Keratinocyte (primary cell): ENCODE results near the gene XPO1. TPM values are rescaled to one million over a fixed set of nuclear protein-coding genes. Genes with fewer than 3 reads are reported as not detected.

Source experiments
- DNase-seq: peaks from one replicate; pipeline ENCODE4 v3.0.0-alpha.2; 2011; ENCODE audit warnings: low read depth, missing footprints, low spot score
- FAIRE-seq: peaks from 2 replicates; lab custom pipeline; 2011; peaks lifted over from hg19 to GRCh38; lab: Jason Lieb, UNC
- H2AFZ ChIP-seq: 2 replicates; pipeline ENCODE4 v1.6.0; 2012; ENCODE audit warnings: low read length, control low read depth, inconsistent platforms; ENCODE audit not compliant: control insufficient read depth
- H3K27ac ChIP-seq: 2 replicates; pipeline ENCODE4 v1.5.1; 2011; ENCODE audit warnings: low read length; ENCODE audit not compliant: control insufficient read depth, insufficient read depth
- H3K27me3 ChIP-seq: 3 replicates; pipeline ENCODE4 v1.6.0; 2011; ENCODE audit warnings: low read length; ENCODE audit not compliant: control insufficient read depth, insufficient read depth; ENCODE audit errors: extremely low read depth
- H3K36me3 ChIP-seq, 2 experiments: 2 replicates in 1 of 2; 3 replicates in 1 of 2; pipeline ENCODE4 v1.5.1; 2011; ENCODE audit warnings: low read length in 2 of 2, mild to moderate bottlenecking in 1 of 2; ENCODE audit not compliant: control insufficient read depth in 2 of 2, insufficient read depth in 2 of 2; ENCODE audit errors: extremely low read depth in 1 of 2
- H3K4me1 ChIP-seq: 3 replicates; pipeline ENCODE4 v1.5.1; 2011; ENCODE audit warnings: low read length; ENCODE audit not compliant: control insufficient read depth, insufficient read depth; ENCODE audit errors: extremely low read depth
- H3K4me2 ChIP-seq: 3 replicates; pipeline ENCODE4 v1.6.0; 2011; ENCODE audit warnings: low read depth, low read length; ENCODE audit not compliant: control insufficient read depth, insufficient read depth; ENCODE audit errors: extremely low read depth
- H3K4me3 ChIP-seq, 3 experiments: fragments of 200-600 bp in 1 of 3; sonication (generic) in 1 of 3; 2 replicates in 2 of 3; 3 replicates in 1 of 3; pipeline ENCODE4 v1.5.1; 2011 to 2016; ENCODE audit warnings: low read length in 3 of 3, mild to moderate bottlenecking in 3 of 3, control low read depth in 2 of 3, inconsistent platforms in 1 of 3, low read depth in 1 of 3, mixed read lengths in 1 of 3, mixed run types in 1 of 3, moderate library complexity in 1 of 3; ENCODE audit not compliant: control insufficient read depth in 2 of 3, insufficient read depth in 2 of 3; ENCODE audit errors: extremely low read depth in 1 of 3
- H3K79me2 ChIP-seq: 2 replicates; pipeline ENCODE4 v1.6.0; 2012; ENCODE audit warnings: low read length; ENCODE audit not compliant: control insufficient read depth, insufficient read depth
- H3K9ac ChIP-seq: 3 replicates; pipeline ENCODE4 v1.6.0; 2011; ENCODE audit warnings: low read length; ENCODE audit not compliant: control insufficient read depth, insufficient read depth; ENCODE audit errors: extremely low read depth
- H3K9me1 ChIP-seq: 3 replicates; pipeline ENCODE4 v1.6.0; 2011; ENCODE audit warnings: low read length; ENCODE audit not compliant: control insufficient read depth, insufficient read depth; ENCODE audit errors: extremely low read depth
- H3K9me3 ChIP-seq: 2 replicates; pipeline ENCODE4 v1.5.1; 2012; ENCODE audit warnings: low read depth, low read length; ENCODE audit not compliant: control insufficient read depth
- H4K20me1 ChIP-seq: 3 replicates; pipeline ENCODE4 v1.6.0; 2011; ENCODE audit warnings: low read length; ENCODE audit not compliant: control insufficient read depth, insufficient read depth; ENCODE audit errors: extremely low read depth
- CTCF ChIP-seq, 3 experiments: IDR thresholded peaks in 1 of 3; conservative IDR thresholded peaks in 1 of 3; optimal IDR thresholded peaks in 1 of 3; 2 replicates in 2 of 3; 3 replicates in 1 of 3; pipeline versions ENCODE3 to v1.5.1; 2011; ENCODE audit warnings: low read length in 3 of 3, mild to moderate bottlenecking in 3 of 3, moderate library complexity in 2 of 3, control low read depth in 1 of 3, inconsistent platforms in 1 of 3; ENCODE audit not compliant: insufficient read depth in 2 of 3; ENCODE audit errors: extremely low read depth in 1 of 3
- EZH2 ChIP-seq: IDR thresholded peaks from one replicate; pipeline ENCODE4 v1.6.1; 2012; ENCODE audit warnings: inconsistent platforms, mild to moderate bottlenecking, low read length, moderate library complexity
- dilution Hi-C: fragments of 300-500 bp; cut with MboI; formaldehyde crosslinking; loops from one replicate; pipeline ENCODE4 v1.7.0; 2020; ENCODE audit warnings: low sequenced_read_pairs; ENCODE audit not compliant: extremely low pct_ligation_motif_present
- polyA plus RNA-seq, 5 experiments: library from polyadenylated mRNA; depleted of rRNA in 3 of 5; stranded (reverse) in 3 of 5; stranded (forward) in 1 of 5; unstranded in 1 of 5; fragments of >200 nt; gene quantifications; 1 replicate in 1 of 5; 2 replicates in 3 of 5; 3 replicates in 1 of 5; pipeline versions ENCODE4 v1.2.1 to v1.2.3, GENCODE V29; 2011 to 2012; ENCODE audit warnings: missing spikeins in 2 of 5, low read depth in 1 of 5, low replicate concordance in 1 of 5

The XPO1 gene
- polyA plus RNA-seq, 1 donor (not counting 4 experiments of a cell fraction or from before 2014, with no cell fraction given): 144 TPM

GRCh38 chr2:61451178-61451577 is 87.0 kb downstream of the XPO1 start:
- Histone ChIP-seq H3K27ac (no peak overlapping the region), H2AFZ (no peak overlapping the region), H3K36me3 (no peaks in the 10 kb centered on the region), H3K4me3 (no peak overlapping the region), H3K4me1 (no peaks in the 10 kb centered on the region), H3K9me1 (no peaks in the 10 kb centered on the region), H4K20me1 (peaks cover 7% of the 10 kb centered on the region), H3K4me2 (no peak overlapping the region), H3K27me3 (no peaks in the 10 kb centered on the region), H3K9ac (no peak overlapping the region), H3K79me2 (peaks cover 94% of the 10 kb centered on the region), H3K9me3 (no peaks in the 10 kb centered on the region)
- FAIRE-seq: no peak
- no peak for DNase-seq
- dilution Hi-C loops: no loop called here
- TF ChIP-seq EZH2 (no peak), CTCF (optimal IDR thresholded peaks at IDR 0.05 in 1 of 3, IDR thresholded peaks at IDR 0.05 in 1 of 3, conservative IDR thresholded peaks at IDR 0.05 in 1 of 3; ENCODE audit: extremely low read depth in 1 of 3, insufficient read depth in 2 of 3, low read length in 3 of 3) (no peak)

DNA sequence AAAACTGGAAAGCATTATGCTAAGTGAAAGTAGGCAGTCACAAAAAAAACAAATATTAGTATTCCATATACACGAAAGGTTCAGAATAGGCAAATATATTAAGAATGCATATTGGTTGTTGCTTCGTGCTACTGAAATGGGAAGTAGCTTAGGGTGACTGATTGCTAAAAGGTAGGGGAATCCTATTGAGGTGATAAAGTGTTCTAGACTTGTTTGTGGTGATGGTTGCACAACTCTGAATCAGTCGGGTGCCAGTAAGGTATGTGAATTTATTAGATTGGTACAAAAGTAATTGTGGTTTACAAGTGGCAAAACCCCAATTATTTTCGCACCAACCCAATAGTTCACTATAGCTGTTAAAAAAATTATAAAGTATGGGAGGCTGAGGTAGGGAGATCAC is 88.0 kb downstream of the XPO1 start:
- Histone ChIP-seq H2AFZ (no peak overlapping the region), H3K36me3 (no peaks in the 10 kb centered on the region), H3K27me3 (no peaks in the 10 kb centered on the region), H3K9me3 (no peaks in the 10 kb centered on the region), H3K27ac (no peak overlapping the region), H3K4me3 (no peak overlapping the region), H3K9me1 (no peaks in the 10 kb centered on the region), H4K20me1 (peaks cover 4% of the 10 kb centered on the region), H3K9ac (no peak overlapping the region), H3K79me2 (peaks cover 92% of the 10 kb centered on the region), H3K4me2 (no peak overlapping the region), H3K4me1 (no peaks in the 10 kb centered on the region)
- FAIRE-seq (no peak), DNase-seq (no peak)
- dilution Hi-C loops: no loop called here
- TF ChIP-seq EZH2 (no peak), CTCF (optimal IDR thresholded peaks at IDR 0.05 in 1 of 3, IDR thresholded peaks at IDR 0.05 in 1 of 3, conservative IDR thresholded peaks at IDR 0.05 in 1 of 3; ENCODE audit: extremely low read depth in 1 of 3, insufficient read depth in 2 of 3, low read length in 3 of 3) (no peak)
